ENCODE results near the gene TCL1B. TPM values are rescaled to one million over a fixed set of nuclear protein-coding genes. Genes with fewer than 3 reads are reported as not detected.

The TCL1B gene
- polyA plus RNA-seq, 2 of the 4 experiments (the other 2 are of a cell fraction), result not detected

GRCh38 chr14:95651821-95652583 is 34.2 kb upstream of the TCL1B start:
- WGBS (ENCODE audit: missing lambda C conversion rate), result 50% methylated on average over 5 of the region's 5 CpGs
- DNase-seq (ENCODE audit: low read depth in 1 of 2, low spot score in 1 of 2), result no peak
- Histone ChIP-seq H3K9me3 (no peaks in the 10 kb centered on the region), H3K27ac (no peak overlapping the region), H3K4me2 (no peak overlapping the region), H3K4me3 (no peak overlapping the region), H3K4me1 (no peaks in the 10 kb centered on the region)
- ChIA-PET CTCF (interaction anchor here (0.6 to 1.1 kb wide), 2 partner anchors 22 to 122 kb away, joined by 3 read pairs; no protein-coding TSS in a partner anchor), POLR2A (no interaction called here)
- no peak for ATAC-seq
- FAIRE-seq, result no peak
- TF ChIP-seq FOSB (CRISPR knock-in tag; IDR thresholded peaks at IDR 0.05), result no peak
- no peak for TF ChIP-seq FOSL2 (IDR thresholded peaks at IDR 0.05)
- no peak for TF ChIP-seq FOSL2 (CRISPR knock-in tag; IDR thresholded peaks at IDR 0.05)
- no peak for TF ChIP-seq POLR2AphosphoS2 (conservative IDR thresholded peaks at IDR 0.05; ENCODE audit: low read length)
- no peak for TF ChIP-seq CHD4 (IDR thresholded peaks at IDR 0.05; ENCODE audit: borderline replicate concordance)
- no peak for TF ChIP-seq MYC (IDR thresholded peaks at IDR 0.05; ENCODE audit: borderline replicate concordance, low read length)
- no peak for TF ChIP-seq KDM5A (IDR thresholded peaks at IDR 0.05)
- TF ChIP-seq KDM1A (IDR thresholded peaks at IDR 0.05; ENCODE audit: low read depth), result no peak
- TF ChIP-seq, protein P1, sequence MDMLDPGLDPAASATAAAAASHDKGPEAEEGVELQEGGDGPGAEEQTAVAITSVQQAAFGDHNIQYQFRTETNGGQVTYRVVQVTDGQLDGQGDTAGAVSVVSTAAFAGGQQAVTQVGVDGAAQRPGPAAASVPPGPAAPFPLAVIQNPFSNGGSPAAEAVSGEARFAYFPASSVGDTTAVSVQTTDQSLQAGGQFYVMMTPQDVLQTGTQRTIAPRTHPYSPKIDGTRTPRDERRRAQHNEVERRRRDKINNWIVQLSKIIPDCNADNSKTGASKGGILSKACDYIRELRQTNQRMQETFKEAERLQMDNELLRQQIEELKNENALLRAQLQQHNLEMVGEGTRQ (IDR thresholded peaks at IDR 0.05), result no peak
- TF ChIP-seq, protein P2, sequence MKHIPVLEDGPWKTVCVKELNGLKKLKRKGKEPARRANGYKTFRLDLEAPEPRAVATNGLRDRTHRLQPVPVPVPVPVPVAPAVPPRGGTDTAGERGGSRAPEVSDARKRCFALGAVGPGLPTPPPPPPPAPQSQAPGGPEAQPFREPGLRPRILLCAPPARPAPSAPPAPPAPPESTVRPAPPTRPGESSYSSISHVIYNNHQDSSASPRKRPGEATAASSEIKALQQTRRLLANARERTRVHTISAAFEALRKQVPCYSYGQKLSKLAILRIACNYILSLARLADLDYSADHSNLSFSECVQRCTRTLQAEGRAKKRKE (CRISPR knock-in tag; IDR thresholded peaks at IDR 0.05; ENCODE audit: low read depth), result no peak
- TF ChIP-seq FOXS1 (CRISPR knock-in tag; IDR thresholded peaks at IDR 0.05), result no peak
- TF ChIP-seq JUNB (IDR thresholded peaks at IDR 0.05), result no peak
- TF ChIP-seq SREBF2 (IDR thresholded peaks at IDR 0.05), result no peak
- TF ChIP-seq NFE2L2 (conservative IDR thresholded peaks at IDR 0.05; ENCODE audit: low read length), result no peak
- TF ChIP-seq PBX3 (IDR thresholded peaks at IDR 0.05), result no peak
- TF ChIP-seq HMGXB4 (CRISPR knock-in tag; IDR thresholded peaks at IDR 0.05; ENCODE audit: borderline replicate concordance), result no peak
- no peak; the same call in 1 of the 2 replicates for TF ChIP-seq CBX8 (IDR thresholded peaks at IDR 0.05)
- TF ChIP-seq TP53 (CRISPR knock-in tag; IDR thresholded peaks at IDR 0.05), result no peak
- TF ChIP-seq CTCF (IDR thresholded peaks at IDR 0.05), result no peak
- TF ChIP-seq PHF8 (IDR thresholded peaks at IDR 0.05; ENCODE audit: borderline replicate concordance, low read depth), result no peak
- TF ChIP-seq BHLHE40 (IDR thresholded peaks at IDR 0.05; ENCODE audit: low read depth, low read length), result no peak

DNA sequence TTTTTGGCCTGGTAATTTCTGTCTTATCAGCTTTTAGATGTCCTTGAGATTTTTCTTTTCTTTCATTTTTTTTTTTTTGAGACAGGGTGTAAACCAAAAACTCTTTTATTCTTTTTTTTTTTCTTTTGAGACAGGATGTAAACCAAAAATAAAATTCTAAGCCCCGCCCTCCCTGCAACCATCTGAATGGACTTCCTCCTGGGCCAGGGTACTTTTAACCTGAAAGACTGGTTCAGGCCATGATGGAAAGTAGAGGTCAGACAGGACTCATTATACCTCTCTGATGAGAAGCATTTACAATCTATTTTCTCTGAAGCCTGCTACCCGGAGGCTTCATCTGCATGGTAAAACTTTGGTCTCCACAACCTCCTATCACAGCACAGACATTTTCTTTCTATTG is 33.5 kb upstream of the TCL1B start:
- 8% methylated on average over 2 of the region's 2 CpGs for WGBS (ENCODE audit: missing lambda C conversion rate)
- H3K4me3 ChIP-seq, result no peak overlapping the region
- no peaks in the 10 kb centered on the region for H3K4me1 ChIP-seq
- no peak overlapping the region for H3K27ac ChIP-seq
- DNase-seq (ENCODE audit: low read depth in 1 of 2, low spot score in 1 of 2) (no peak), FAIRE-seq (no peak), ATAC-seq (no peak)
- ChIA-PET POLR2A (no interaction called here), CTCF (no interaction called here)
- no peaks in the 10 kb centered on the region for H3K9me3 ChIP-seq
- no peak overlapping the region for H3K4me2 ChIP-seq
- TF ChIP-seq PBX3 (IDR thresholded peaks at IDR 0.05) (no peak), CTCF (IDR thresholded peaks at IDR 0.05) (no peak)
- TF ChIP-seq, protein P2 (CRISPR knock-in tag; IDR thresholded peaks at IDR 0.05; ENCODE audit: low read depth), result no peak
